Measurements from ENCODE around the gene DEFB129.

DNA sequence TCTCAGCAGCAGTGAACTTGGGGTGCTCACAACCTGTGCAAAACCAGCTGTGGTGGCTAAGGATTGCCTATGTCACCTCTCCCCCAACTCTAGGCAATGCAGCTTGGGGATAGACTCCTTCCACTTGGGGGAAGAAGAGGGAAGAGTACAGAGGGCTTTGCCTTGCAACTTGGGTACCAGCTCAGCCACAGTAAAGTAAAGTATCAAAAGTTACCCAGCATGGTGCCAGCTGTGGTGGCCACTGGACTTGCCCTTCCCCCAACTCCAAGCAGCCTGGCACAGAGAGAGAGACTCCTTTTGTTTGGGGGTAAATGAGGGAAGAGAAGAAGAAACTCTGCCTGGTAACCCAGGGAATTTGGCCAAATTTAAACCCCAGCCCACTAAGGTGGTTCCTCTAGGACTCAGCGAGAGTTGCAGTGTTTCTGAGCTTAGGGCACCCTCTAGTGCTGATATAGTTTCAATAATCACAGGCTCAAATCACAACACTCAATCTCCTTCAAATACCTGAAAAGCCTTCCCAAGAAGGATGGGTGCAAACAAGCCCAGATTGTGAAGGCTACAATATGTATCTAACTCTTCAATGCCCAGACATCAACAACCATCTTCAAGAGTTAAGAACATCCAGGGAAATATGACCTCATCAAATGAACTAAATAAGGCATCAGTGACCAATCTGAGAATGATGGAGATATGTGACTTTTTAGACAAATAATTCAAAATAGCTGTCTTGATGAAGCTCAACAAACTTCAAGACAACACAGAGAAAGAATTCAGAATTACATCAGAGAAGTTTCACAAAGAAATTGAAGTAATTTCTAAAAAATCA is 7.6 kb upstream of the DEFB129 start:
- TF ChIP-seq CTCF (conservative IDR thresholded peaks at IDR 0.05) (peak; percentile 49), ZFX (IDR thresholded peaks at IDR 0.05) (no peak)
